KOPT-K1 (cell line): Measurements from ENCODE around the gene ADM5.

Experiments
- H3K27ac ChIP-seq: fragments of 200-600 bp; sonication (generic); 2 replicates; pipeline ENCODE4 v1.5.1; 2016; ENCODE audit warnings: antibody characterized with exemption, mild to moderate bottlenecking, low read depth, low read length; ENCODE audit not compliant: poor library complexity, severe bottlenecking
- H3K36me3 ChIP-seq: fragments of 200-600 bp; sonication (generic); 2 replicates; pipeline ENCODE4 v1.5.1; 2017; ENCODE audit warnings: antibody characterized with exemption, mild to moderate bottlenecking, low read length, moderate library complexity; ENCODE audit not compliant: insufficient read depth
- H3K9me3 ChIP-seq: fragments of 200-600 bp; sonication (generic); 2 replicates; pipeline ENCODE4 v1.5.1; 2017; ENCODE audit warnings: antibody characterized with exemption, low read length, mild to moderate bottlenecking; ENCODE audit not compliant: insufficient read depth, poor library complexity, severe bottlenecking

The ADM5 gene

DNA sequence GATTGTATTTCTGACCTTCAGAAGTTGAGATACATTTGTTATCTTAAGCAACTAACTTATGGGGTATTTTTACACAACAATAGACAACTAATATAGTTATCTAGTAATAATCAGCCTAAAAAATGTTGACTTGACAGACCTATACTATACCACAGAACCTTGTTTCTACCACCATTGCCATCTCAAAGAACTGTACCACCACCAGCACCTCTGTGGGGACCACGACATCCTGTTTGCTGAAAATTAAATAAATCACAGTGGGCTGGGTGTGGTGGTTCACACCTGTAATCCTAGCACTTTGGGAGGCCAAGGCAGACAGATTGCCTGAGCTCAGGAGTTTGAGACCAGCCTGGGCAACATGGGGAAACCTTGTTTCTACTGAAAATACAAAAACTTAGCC is 49.7 kb downstream of the ADM5 start:
- no peaks in the 10 kb centered on the region for H3K36me3 ChIP-seq

DNA sequence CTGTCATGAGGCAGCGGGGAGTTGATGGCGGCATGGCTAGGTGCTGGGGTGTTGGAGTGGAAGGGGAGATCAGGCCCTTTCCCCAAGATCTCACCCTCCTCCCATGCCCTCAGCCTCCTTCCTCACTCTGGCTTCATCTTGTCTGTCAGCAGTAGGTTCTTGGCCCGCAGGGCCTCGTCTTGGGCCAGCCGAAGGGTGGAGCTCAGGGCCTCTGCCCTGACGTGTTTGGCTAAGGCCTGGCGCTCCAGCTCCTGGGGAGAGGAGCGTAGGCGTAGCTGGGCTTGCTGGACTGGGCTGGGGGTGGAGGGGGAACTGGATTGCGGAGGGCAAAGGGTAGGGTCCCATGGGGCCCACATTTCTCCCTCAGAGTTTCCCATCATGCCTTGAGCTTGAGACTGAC is 50.5 kb downstream of the ADM5 start:
- Histone ChIP-seq H3K36me3 (no peaks in the 10 kb centered on the region), H3K27ac (no peak overlapping the region), H3K9me3 (no peaks in the 10 kb centered on the region)

More for the DNA sequence above, 49.7 kb downstream of the ADM5 start:
- no peak overlapping the region for H3K27ac ChIP-seq
- no peaks in the 10 kb centered on the region for H3K9me3 ChIP-seq
